ENCODE data around the gene COL11A2. TPM values are rescaled to one million over a fixed set of nuclear protein-coding genes. Genes with fewer than 3 reads are reported as not detected.
A peak's percentile ranks its signal among the peaks of the same experiment; 100 is the strongest.

The COL11A2 gene
- total RNA-seq, 2 donors from 2014 or later = 1.9 to 3.4 TPM

- Histone ChIP-seq H3K27ac (no peak overlapping the region), H3K4me1 (ENCODE audit: control insufficient read depth in 1 of 2, low read depth in 2 of 2) (no peaks in the 10 kb centered on the region), H3K9me3 (no peaks in the 10 kb centered on the region), H3K27me3 (replicated peaks; ENCODE audit: insufficient read depth) (no peaks in the 10 kb centered on the region), H3K4me3 (no peak overlapping the region), H3K36me3 (no peaks in the 10 kb centered on the region)
- TF ChIP-seq CTCF (IDR thresholded peaks at IDR 0.05) = no peak
- ATAC-seq (ENCODE audit: insufficient number of reproducible peaks, low FRiP score, low read depth) (no peak), DNase-seq (ENCODE audit: low spot score) (no peak)
These were observed 60.2 kb downstream of the COL11A2 start for GRCh38 chr6:33132081-33132524.

DNA sequence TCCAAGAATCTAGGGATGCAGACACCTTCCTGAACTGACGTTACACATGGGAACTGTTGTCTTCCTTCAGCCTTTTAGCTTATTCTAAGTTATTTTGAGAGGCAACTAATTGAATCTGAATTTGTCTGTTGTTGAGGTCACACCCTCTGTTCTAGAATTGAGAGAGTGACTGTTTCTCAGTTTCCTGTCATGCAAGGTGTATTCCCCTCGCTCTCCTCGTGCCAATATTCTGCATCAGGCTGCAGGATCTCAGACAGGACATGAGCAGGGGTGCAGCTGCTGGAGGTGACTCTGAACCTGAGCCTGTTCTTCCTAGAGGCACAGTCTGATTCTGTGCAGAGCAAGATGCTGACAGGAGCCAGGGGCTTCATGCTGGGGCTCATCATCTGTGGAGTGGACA is 63.9 kb downstream of the COL11A2 start:
- no peak for TF ChIP-seq CTCF (IDR thresholded peaks at IDR 0.05)
- no peak overlapping the region for H3K27ac ChIP-seq
- peaks cover 7% of the 10 kb centered on the region for H3K9me3 ChIP-seq
- no peaks in the 10 kb centered on the region for H3K27me3 ChIP-seq (replicated peaks; ENCODE audit: insufficient read depth)
- H3K4me1 ChIP-seq (ENCODE audit: control insufficient read depth in 1 of 2, low read depth in 2 of 2) = no peaks in the 10 kb centered on the region
- no peak overlapping the region for H3K4me3 ChIP-seq
- DNase-seq (ENCODE audit: low spot score) (no peak), ATAC-seq (ENCODE audit: insufficient number of reproducible peaks, low FRiP score, low read depth) (no peak)
- H3K36me3 ChIP-seq = no peaks in the 10 kb centered on the region

DNA sequence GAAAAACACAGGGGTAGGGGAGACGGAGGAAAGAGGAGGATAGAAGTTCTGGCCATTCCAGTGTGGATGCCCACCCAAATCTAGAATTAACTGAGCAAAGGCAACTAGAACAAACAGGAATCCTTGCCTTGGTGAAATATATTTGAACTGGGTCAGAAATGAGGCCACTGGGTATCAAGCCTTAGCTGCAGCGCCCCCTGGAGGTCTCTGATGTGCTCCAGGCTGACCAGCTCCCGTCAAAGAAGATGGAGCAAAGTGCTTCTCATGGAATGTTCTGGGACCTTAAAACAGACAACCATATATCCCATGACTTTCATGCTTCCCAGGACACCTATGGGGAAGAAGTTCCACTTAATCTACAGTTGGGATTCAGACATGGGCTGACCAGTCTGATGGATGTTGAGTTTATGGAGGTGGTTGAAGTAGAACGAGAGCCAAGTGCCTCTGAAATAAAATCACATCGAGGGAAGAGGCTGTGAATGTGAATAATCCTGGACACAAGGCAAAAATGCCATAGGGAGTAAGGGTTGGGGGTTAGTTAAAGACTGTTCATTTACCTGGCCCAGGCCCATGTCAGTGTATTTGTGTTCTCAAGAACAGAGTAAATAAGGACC is 66.1 kb downstream of the COL11A2 start:
- Histone ChIP-seq H3K4me3 (no peak overlapping the region), H3K27ac (no peak overlapping the region), H3K36me3 (no peaks in the 10 kb centered on the region), H3K9me3 (peaks cover 7% of the 10 kb centered on the region), H3K27me3 (replicated peaks; ENCODE audit: insufficient read depth) (no peaks in the 10 kb centered on the region), H3K4me1 (ENCODE audit: control insufficient read depth in 1 of 2, low read depth in 2 of 2) (no peaks in the 10 kb centered on the region)
- peak; percentile 56 for TF ChIP-seq CTCF (IDR thresholded peaks at IDR 0.05)
- no peak for ATAC-seq (ENCODE audit: insufficient number of reproducible peaks, low FRiP score, low read depth)
- DNase-seq (ENCODE audit: low spot score) = no peak

DNA sequence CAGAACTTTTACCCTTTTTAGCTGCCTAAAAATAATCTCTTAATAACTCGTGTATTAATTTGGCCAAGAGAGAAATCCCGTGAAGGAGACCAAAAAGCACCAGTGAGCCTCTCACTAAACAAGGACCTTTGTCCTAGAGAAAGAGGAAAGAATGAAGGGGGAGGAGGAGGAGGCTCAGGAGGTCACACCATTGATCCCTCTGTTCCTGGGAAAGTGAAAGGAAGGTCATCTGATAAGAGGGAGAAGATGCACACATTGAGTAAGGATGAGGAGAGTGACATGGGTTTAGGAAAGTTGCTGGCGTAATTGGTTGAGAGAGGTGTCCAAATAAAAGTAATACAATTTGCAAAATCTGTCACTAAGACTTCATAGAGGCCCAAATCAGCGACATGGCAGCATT is 67.3 kb downstream of the COL11A2 start:
- Histone ChIP-seq H3K27me3 (replicated peaks; ENCODE audit: insufficient read depth) (no peaks in the 10 kb centered on the region), H3K9me3 (peaks cover 7% of the 10 kb centered on the region), H3K27ac (no peak overlapping the region), H3K4me3 (no peak overlapping the region), H3K36me3 (no peaks in the 10 kb centered on the region), H3K4me1 (ENCODE audit: control insufficient read depth in 1 of 2, low read depth in 2 of 2) (no peaks in the 10 kb centered on the region)
- ATAC-seq (ENCODE audit: insufficient number of reproducible peaks, low FRiP score, low read depth) = no peak
- DNase-seq (ENCODE audit: low spot score) = no peak
- no peak for TF ChIP-seq CTCF (IDR thresholded peaks at IDR 0.05)

- Histone ChIP-seq H3K4me1 (ENCODE audit: control insufficient read depth in 1 of 2, low read depth in 2 of 2) (no peaks in the 10 kb centered on the region), H3K4me3 (no peak overlapping the region), H3K9me3 (peaks cover 7% of the 10 kb centered on the region), H3K36me3 (no peaks in the 10 kb centered on the region), H3K27me3 (replicated peaks; ENCODE audit: insufficient read depth) (no peaks in the 10 kb centered on the region), H3K27ac (no peak overlapping the region)
- no peak for DNase-seq (ENCODE audit: low spot score)
- no peak for TF ChIP-seq CTCF (IDR thresholded peaks at IDR 0.05)
- ATAC-seq (ENCODE audit: insufficient number of reproducible peaks, low FRiP score, low read depth) = no peak
These were observed 67.8 kb downstream of the COL11A2 start for GRCh38 chr6:33124525-33124901.
